GM19025 (cell line): Measurements from ENCODE around the gene DEXI.

Source experiments
- ATAC-seq: cut with Tn5 transposase; IDR thresholded peaks from one replicate; pipeline ENCODE4 v1.9.1; 2021; ENCODE audit warnings: mild to moderate bottlenecking, low read depth, moderate library complexity; ENCODE audit not compliant: unreplicated experiment

Gene DEXI

GRCh38 chr16:10906482-10906881 is 35.8 kb downstream of the DEXI start:
- no peak for ATAC-seq

GRCh38 chr16:10902999-10903398 is 39.3 kb downstream of the DEXI start:
- no peak for ATAC-seq

- no peak for ATAC-seq
Observed at GRCh38 chr16:10897134-10897533, 45.1 kb downstream of the DEXI start.

- ATAC-seq = no peak
Observed at GRCh38 chr16:10896723-10897122, 45.5 kb downstream of the DEXI start.

- ATAC-seq = no peak
Observed at GRCh38 chr16:10896165-10896564, 46.1 kb downstream of the DEXI start.

GRCh38 chr16:10895053-10895946 is 47.0 kb downstream of the DEXI start:
- ATAC-seq = no peak

- ATAC-seq = no peak
Observed at GRCh38 chr16:10892782-10893318, 49.4 kb downstream of the DEXI start.

GRCh38 chr16:10889855-10890254 is 52.4 kb downstream of the DEXI start:
- no peak for ATAC-seq

- no peak for ATAC-seq
Observed at GRCh38 chr16:10888320-10888937, 53.8 kb downstream of the DEXI start.

- ATAC-seq = no peak
Observed at GRCh38 chr16:10885246-10885645, 57.0 kb downstream of the DEXI start.

GRCh38 chr16:10883004-10883403 is 59.3 kb downstream of the DEXI start:
- ATAC-seq = no peak

GRCh38 chr16:10881479-10882030 is 60.7 kb downstream of the DEXI start:
- ATAC-seq = no peak

- ATAC-seq = no peak
Observed at GRCh38 chr16:10880594-10881452, 61.4 kb downstream of the DEXI start.

GRCh38 chr16:10879681-10880589 is 62.3 kb downstream of the DEXI start:
- no peak for ATAC-seq
